Fibroblast of the aortic adventitia (primary cell): ENCODE data around the gene TMEM266. TPM values are rescaled to one million over a fixed set of nuclear protein-coding genes. Genes with fewer than 3 reads are reported as not detected.

Source experiments
- DNase-seq: peaks from one replicate; pipeline ENCODE4 v3.0.0-alpha.2; 2010; ENCODE audit warnings: low read depth
- H3K4me3 ChIP-seq: 2 replicates; pipeline ENCODE4 v1.5.1; 2011; ENCODE audit warnings: low read depth, mild to moderate bottlenecking, control low read depth, low read length, moderate library complexity
- total RNA-seq: library from RNA; depleted of rRNA; stranded (reverse); fragments of >200 nt; gene quantifications from 2 replicates; pipeline ENCODE4 v1.2.3, GENCODE V29; 2012; ENCODE audit warnings: low replicate concordance
- TF ChIP-seq, protein P1 (sequence below): IDR thresholded peaks from 2 replicates; pipeline ENCODE4 v1.5.1; 2011; ENCODE audit warnings: mild to moderate bottlenecking, low read length, control low read depth, inconsistent platforms; ENCODE audit not compliant: insufficient read depth

TMEM266 gene
- total RNA-seq, 1 donor = 0.09 TPM

DNA sequence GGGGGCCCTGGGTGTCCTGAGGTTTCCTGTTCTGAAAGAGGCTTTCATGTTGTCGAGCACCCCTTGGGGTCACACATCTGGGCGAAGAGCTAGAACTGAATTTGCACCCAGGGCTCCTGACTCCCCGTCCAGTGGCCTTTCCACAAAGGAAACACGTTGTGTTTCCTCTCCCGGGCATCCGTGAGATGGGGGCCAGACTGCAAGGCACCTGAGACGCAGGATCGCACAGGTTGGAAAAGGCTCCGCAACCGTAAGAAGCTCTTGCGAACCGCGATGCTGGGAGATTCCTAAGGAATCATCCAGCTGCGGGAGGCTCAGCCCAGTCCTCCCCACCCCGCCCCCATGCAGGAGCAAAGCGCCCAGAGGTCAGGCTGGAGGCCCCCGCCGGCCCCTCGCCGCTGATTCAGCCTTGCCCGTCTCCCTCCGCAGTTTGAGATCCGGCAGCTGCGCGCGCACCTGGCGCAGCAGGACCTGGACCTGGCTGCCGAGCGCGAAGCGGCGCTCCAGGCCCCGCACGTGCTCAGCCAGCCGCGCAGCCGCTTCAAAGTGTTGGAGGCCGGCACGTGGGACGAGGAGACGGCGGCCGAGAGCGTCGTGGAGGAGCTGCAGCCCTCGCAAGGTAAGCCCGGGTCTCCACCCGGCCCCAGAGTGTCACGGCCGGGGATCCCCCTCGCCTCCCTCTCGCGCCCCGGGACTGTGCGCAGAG, 131.9 kb downstream of the TMEM266 start:
- TF ChIP-seq, protein P1, sequence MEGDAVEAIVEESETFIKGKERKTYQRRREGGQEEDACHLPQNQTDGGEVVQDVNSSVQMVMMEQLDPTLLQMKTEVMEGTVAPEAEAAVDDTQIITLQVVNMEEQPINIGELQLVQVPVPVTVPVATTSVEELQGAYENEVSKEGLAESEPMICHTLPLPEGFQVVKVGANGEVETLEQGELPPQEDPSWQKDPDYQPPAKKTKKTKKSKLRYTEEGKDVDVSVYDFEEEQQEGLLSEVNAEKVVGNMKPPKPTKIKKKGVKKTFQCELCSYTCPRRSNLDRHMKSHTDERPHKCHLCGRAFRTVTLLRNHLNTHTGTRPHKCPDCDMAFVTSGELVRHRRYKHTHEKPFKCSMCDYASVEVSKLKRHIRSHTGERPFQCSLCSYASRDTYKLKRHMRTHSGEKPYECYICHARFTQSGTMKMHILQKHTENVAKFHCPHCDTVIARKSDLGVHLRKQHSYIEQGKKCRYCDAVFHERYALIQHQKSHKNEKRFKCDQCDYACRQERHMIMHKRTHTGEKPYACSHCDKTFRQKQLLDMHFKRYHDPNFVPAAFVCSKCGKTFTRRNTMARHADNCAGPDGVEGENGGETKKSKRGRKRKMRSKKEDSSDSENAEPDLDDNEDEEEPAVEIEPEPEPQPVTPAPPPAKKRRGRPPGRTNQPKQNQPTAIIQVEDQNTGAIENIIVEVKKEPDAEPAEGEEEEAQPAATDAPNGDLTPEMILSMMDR = no peak
- no peak overlapping the region for H3K4me3 ChIP-seq
- no peak for DNase-seq

DNA sequence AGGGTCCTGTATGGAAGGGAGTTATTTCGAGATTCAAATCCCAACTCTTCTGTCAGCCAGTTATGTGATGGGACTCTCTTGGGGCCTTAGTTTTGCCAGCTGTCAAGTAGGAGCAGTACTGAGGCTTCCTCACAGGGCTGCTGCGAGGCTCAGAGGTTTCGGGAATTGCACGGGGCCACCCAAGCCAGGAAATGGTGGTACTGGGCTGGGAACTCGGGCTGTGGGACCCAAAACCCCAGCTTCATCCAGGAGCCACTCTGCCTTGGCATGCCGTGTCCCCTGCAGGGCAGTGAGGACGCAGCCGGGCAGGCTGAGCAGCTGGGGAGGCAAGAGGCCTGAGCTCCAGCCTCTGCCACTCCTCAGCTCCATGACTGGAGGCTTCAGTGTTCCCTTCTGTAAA, 132.9 kb downstream of the TMEM266 start:
- no peak overlapping the region for H3K4me3 ChIP-seq
- TF ChIP-seq, protein P1 = no peak
- no peak for DNase-seq

DNA sequence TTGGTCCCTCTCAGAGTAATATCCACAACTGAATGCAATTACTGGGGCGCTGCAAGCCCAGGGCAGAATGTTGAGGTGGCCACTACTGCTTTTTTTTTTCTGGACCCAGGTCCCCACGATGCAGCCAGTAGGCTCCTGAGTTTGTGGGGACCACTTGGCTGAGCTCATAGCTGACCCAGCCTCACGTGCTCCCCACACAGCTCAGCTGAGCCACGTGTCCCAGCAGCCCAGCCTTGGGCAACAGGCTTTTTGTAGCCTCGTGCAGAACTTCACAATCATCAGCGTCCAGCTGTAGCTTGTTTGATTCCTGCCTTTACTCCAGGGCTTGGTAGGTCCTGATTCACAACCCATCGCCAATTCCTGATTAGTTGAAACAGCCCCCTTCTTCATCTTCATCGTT, 134.1 kb downstream of the TMEM266 start:
- DNase-seq = no peak
- TF ChIP-seq, protein P1 = no peak
- H3K4me3 ChIP-seq = no peak overlapping the region

DNA sequence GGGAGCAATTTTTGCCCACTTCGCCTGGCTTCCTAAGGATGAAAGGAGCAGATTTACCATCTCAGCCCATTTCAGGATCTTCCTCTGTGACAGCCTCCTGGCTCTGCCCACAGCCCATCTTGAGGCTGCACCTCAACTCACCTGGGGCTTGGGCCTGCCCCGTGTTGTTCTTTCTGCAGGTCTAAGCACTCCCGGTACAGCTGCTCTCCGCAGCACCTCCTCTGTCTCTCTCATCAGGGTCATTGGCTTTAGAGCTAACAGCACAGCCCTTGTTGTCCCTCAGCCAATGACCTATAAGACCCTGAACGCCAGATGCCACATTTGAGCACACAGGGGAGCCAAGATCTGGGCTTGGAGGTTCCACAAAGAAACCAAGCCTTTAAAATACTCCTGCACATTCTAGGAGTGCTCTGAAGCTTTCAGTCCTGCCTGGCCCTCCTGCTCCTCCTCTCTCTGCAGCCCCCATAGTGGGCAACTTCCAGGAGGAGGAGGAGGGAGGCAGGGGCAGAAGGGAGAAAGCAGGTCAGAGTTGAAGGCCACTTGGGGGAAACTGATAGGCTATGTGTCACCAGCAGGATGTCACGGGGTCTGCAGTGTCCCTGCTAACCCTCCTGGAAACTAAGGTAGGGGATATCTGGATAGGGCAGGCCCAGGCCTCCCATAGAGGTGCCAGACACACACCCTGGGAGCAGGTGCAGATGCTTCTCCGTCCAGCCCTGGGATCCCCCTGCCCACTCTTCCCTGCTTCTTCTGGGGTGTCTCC, 135.9 kb downstream of the TMEM266 start:
- H3K4me3 ChIP-seq = no peak overlapping the region
- no peak for DNase-seq
- TF ChIP-seq, protein P1 = no peak

DNA sequence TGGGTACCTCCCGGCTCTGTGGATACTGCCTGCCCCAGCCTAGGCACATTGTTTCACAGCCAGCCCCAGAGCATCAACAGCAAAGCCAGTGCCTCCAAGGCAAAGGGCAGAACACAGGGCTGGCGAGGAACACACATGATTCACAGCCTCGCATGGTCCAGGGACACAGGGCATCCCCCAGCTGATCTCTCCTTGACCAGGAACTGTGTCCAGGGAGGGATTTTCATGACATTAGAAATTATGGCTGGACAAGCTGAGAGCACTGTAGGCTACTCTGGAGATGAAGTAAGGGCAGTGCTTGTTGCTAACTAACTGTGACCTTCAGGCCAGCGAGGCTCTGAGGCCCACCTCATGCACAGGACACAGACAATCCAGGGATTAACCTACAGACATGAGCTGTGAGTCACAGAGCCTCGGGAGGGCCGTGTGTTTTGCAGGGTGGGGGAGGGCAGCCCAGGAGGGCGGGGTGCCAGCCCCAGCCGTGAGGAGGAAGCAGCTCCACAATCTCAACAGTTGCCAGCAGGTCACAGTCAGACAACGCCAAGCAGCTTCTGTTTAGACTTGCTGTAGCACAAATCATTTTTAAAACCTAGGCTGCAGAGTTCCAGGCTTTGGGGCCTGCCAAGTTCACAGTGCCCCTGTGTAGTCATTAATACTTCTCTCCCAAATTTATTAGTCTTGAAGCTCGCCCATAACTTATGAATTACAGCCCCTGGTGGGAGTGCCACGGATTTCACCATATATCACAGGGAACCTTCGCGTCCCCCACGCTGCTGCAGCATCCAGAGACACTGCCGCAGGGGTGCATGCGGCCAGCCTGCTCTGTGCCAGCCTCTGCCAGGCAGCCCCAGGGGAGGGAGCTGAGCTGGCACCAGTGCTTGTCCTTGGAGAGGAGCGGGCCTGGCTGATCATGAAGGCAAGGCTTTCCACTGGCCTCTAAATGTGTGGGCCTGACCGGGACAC, 136.8 kb downstream of the TMEM266 start:
- TF ChIP-seq, protein P1 = no peak
- no peak overlapping the region for H3K4me3 ChIP-seq
- peak; percentile 81 for DNase-seq

DNA sequence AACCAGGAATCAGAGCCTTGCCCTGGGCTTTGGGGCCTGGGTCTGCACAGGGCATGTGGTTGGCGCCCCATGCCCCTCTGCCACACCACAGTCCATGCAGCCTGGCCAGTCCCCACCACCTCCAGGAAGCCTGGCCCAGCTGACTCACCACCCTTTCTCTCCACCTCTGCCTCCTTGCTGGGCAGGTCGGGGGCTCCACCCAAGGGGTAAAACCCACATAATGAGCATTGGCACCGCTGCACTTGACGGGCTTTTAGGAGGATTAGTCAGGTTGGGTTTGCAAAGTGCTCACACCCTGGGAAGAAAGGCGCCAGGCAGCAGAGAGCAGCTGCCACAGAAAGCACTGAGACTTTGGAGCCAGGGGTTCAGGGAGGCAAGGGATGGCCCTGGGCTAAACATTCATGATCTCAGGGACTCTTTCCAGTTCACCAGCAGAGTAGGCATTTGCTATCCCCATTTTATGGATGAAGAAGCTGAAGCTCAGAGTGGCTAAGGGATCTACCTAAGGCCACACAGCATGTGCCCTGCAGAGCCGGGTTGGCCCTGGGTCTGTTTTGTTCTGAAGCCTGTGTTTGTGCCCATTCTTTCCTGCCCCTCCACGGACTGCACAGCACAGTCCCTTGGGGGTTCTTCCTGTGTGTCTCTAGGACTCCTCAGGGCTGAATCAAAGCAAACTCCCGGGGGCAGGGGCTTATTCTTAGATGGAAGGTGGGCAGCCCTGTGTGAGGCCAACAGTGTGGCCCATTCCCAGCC, 138.1 kb downstream of the TMEM266 start:
- TF ChIP-seq, protein P1 = no peak
- no peak for DNase-seq
- H3K4me3 ChIP-seq = no peak overlapping the region
